ENCODE measurements around the gene C5orf63.

DNA sequence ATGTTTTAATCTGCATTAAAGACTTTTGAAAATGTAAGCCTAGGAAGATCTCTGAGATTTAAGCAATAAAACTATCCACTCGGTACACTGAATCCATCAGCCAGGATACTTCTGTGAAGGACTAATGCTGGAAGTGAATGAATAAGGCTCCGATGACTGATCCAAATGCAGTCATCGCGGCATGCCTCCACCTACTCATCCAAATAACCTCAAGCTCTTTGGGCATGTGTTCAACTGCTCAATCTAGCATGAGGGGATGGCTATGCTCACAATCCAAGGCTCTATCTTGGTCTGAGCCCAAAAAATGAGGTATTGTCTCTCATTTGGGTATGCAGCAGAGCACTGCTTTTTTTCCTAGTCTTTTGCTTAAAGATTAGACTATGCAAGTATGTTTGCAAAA lies 62.1 kb downstream of the C5orf63 start:
- TF ChIP-seq CTCF (IDR thresholded peaks at IDR 0.05; ENCODE audit: low read length) (no peak), EZH2phosphoT487 (IDR thresholded peaks at IDR 0.05; ENCODE audit: low read length) (no peak), EZH2 (optimal IDR thresholded peaks at IDR 0.05; ENCODE audit: low read depth, low read length) (no peak)
